DOHH2 (cell line): ENCODE results near the gene JDP2.

Experiments used
- H3F3A ChIP-seq: fragments of 200-600 bp; sonication (generic), shearing (Covaris generic); 2 replicates; pipeline ENCODE4 v1.6.0; 2016; ENCODE audit warnings: antibody characterized with exemption, mild to moderate bottlenecking; ENCODE audit not compliant: control insufficient read depth, insufficient read depth
- H3K27ac ChIP-seq: fragments of 200-600 bp; sonication (generic); 2 replicates; pipeline ENCODE4 v1.5.1; 2014; ENCODE audit warnings: low read depth, mild to moderate bottlenecking, low read length, moderate library complexity
- H3K27me3 ChIP-seq: fragments of 200-600 bp; sonication (generic); 2 replicates; pipeline ENCODE4 v1.6.1; 2014; ENCODE audit warnings: mild to moderate bottlenecking, low read length, mixed read lengths; ENCODE audit not compliant: control insufficient read depth
- H3K36me3 ChIP-seq: fragments of 200-600 bp; sonication (generic); 2 replicates; pipeline ENCODE4 v1.6.1; 2014; ENCODE audit warnings: mild to moderate bottlenecking, low read length, moderate library complexity, mixed read lengths; ENCODE audit not compliant: control insufficient read depth
- H3K4me1 ChIP-seq: fragments of 200-600 bp; sonication (generic); 2 replicates; pipeline ENCODE4 v1.6.1; 2014; ENCODE audit warnings: mild to moderate bottlenecking, low read length, mixed read lengths; ENCODE audit not compliant: control insufficient read depth
- H3K4me2 ChIP-seq: fragments of 200-600 bp; sonication (generic); 2 replicates; pipeline ENCODE4 v1.6.0; 2014; ENCODE audit warnings: mild to moderate bottlenecking, low read length, moderate library complexity
- H3K4me3 ChIP-seq: fragments of 200-600 bp; sonication (generic); 2 replicates; pipeline ENCODE4 v1.5.1; 2014; ENCODE audit warnings: mild to moderate bottlenecking, low read length, mixed read lengths
- H3K79me2 ChIP-seq: fragments of 200-600 bp; sonication (generic); 2 replicates; pipeline ENCODE4 v1.6.1; 2014; ENCODE audit warnings: mild to moderate bottlenecking, low read length, mixed read lengths; ENCODE audit not compliant: control insufficient read depth
- H3K9me2 ChIP-seq: fragments of 200-600 bp; sonication (generic); replicated peaks from 2 replicates; pipeline ENCODE4 v1.6.1; 2014; ENCODE audit warnings: mild to moderate bottlenecking, low read length, mixed read lengths; ENCODE audit not compliant: control insufficient read depth
- H3K9me3 ChIP-seq: fragments of 200-600 bp; sonication (generic); 2 replicates; pipeline ENCODE4 v1.6.1; 2014; ENCODE audit warnings: antibody characterized with exemption, low read length, mixed read lengths; ENCODE audit not compliant: control insufficient read depth, insufficient read depth
- H4K20me1 ChIP-seq: fragments of 200-600 bp; sonication (generic); 2 replicates; pipeline ENCODE4 v1.6.0; 2014; ENCODE audit warnings: low read depth, mild to moderate bottlenecking, antibody characterized with exemption, low read length, moderate library complexity; ENCODE audit not compliant: control insufficient read depth, insufficient read depth
- CTCF ChIP-seq: fragments of 200-600 bp; sonication (generic); IDR thresholded peaks from one replicate; pipeline ENCODE4 v1.5.1; 2014; ENCODE audit warnings: antibody characterized with exemption, mild to moderate bottlenecking, low read depth, low read length; ENCODE audit not compliant: poor library complexity, severe bottlenecking
- EZH2phosphoT487 ChIP-seq: fragments of 200-600 bp; sonication (generic); IDR thresholded peaks from 2 replicates; pipeline ENCODE4 v1.6.1; 2017; ENCODE audit warnings: borderline replicate concordance, mild to moderate bottlenecking, antibody characterized with exemption, low read length, moderate library complexity, mixed read lengths

Gene JDP2

GRCh38 chr14:75519394-75519793, 91.6 kb downstream of the JDP2 start:
- Histone ChIP-seq H3K27me3 (peaks cover 83% of the 10 kb centered on the region), H4K20me1 (no peaks in the 10 kb centered on the region), H3K9me3 (no peaks in the 10 kb centered on the region), H3K4me1 (peaks cover 33% of the 10 kb centered on the region), H3F3A (no peaks in the 10 kb centered on the region), H3K27ac (no peak overlapping the region), H3K36me3 (no peaks in the 10 kb centered on the region), H3K9me2 (no peaks in the 10 kb centered on the region), H3K4me3 (no peak overlapping the region), H3K79me2 (no peaks in the 10 kb centered on the region), H3K4me2 (no peak overlapping the region)
- TF ChIP-seq CTCF (no peak), EZH2phosphoT487 (no peak)

GRCh38 chr14:75519826-75520728, 92.3 kb downstream of the JDP2 start:
- Histone ChIP-seq H4K20me1 (no peaks in the 10 kb centered on the region), H3K36me3 (no peaks in the 10 kb centered on the region), H3F3A (no peaks in the 10 kb centered on the region), H3K4me2 (no peak overlapping the region), H3K9me3 (no peaks in the 10 kb centered on the region), H3K4me1 (peaks cover 27% of the 10 kb centered on the region), H3K9me2 (no peaks in the 10 kb centered on the region), H3K4me3 (no peak overlapping the region), H3K27ac (no peak overlapping the region), H3K27me3 (peaks cover 83% of the 10 kb centered on the region), H3K79me2 (no peaks in the 10 kb centered on the region)
- TF ChIP-seq EZH2phosphoT487, result no peak
- TF ChIP-seq CTCF, result no peak

- TF ChIP-seq EZH2phosphoT487, result no peak
- no peak for TF ChIP-seq CTCF
- no peaks in the 10 kb centered on the region for H3F3A ChIP-seq
- peaks cover 19% of the 10 kb centered on the region for H3K4me1 ChIP-seq
- H3K27me3 ChIP-seq, result peaks cover 80% of the 10 kb centered on the region
- H3K36me3 ChIP-seq, result no peaks in the 10 kb centered on the region
- H3K27ac ChIP-seq, result no peak overlapping the region
- H3K4me2 ChIP-seq, result no peak overlapping the region
- H3K9me3 ChIP-seq, result no peaks in the 10 kb centered on the region
- no peaks in the 10 kb centered on the region for H4K20me1 ChIP-seq
- H3K79me2 ChIP-seq, result no peaks in the 10 kb centered on the region
- H3K9me2 ChIP-seq, result no peaks in the 10 kb centered on the region
- H3K4me3 ChIP-seq, result no peak overlapping the region
Measured at GRCh38 chr14:75520852-75521251, 93.0 kb downstream of the JDP2 start.
